Psoas muscle (tissue), 8 donors: ENCODE measurements around the gene PHLDA3. TPM values are rescaled to one million over a fixed set of nuclear protein-coding genes. Genes with fewer than 3 reads are reported as not detected.
A peak's percentile ranks its signal among the peaks of the same experiment; 100 is the strongest.

Experiments
- ATAC-seq, 4 donors: fragments of 200-7000 bp; cut with Tn5 transposase; one replicate each; pipeline ENCODE4 v1.9.1; 2020; ENCODE audit warnings: moderate library complexity in 3 of 4, mild to moderate bottlenecking in 2 of 4
- DNase-seq, 2 donors: peaks; one replicate each; pipeline ENCODE4 v3.0.0-alpha.2; 2020
- H3K27ac ChIP-seq: fragments of 200-600 bp; one replicate; pipeline ENCODE4 v1.8.0; 2022
- H3K27me3 ChIP-seq, 3 donors: fragments of 200-600 bp in 1 of 3; one replicate each; pipeline versions ENCODE4 v1.6.1 to v1.8.0; 2013 to 2022; ENCODE audit warnings: low read length in 2 of 3, mild to moderate bottlenecking in 2 of 3, moderate library complexity in 1 of 3; ENCODE audit not compliant: insufficient read depth in 3 of 3
- H3K36me3 ChIP-seq, 2 donors: fragments of 200-600 bp in 1 of 2; one replicate each; pipeline versions ENCODE4 v1.6.1 to v1.8.0; 2013 to 2022; ENCODE audit warnings: low read depth in 1 of 2, mild to moderate bottlenecking in 1 of 2, moderate library complexity in 1 of 2; ENCODE audit not compliant: insufficient read depth in 1 of 2
- H3K4me1 ChIP-seq: fragments of 200-600 bp; one replicate; pipeline ENCODE4 v1.8.0; 2022
- H3K4me3 ChIP-seq: fragments of 200-600 bp; one replicate; pipeline ENCODE4 v1.8.0; 2022; ENCODE audit warnings: mild to moderate bottlenecking
- H3K9me3 ChIP-seq: fragments of 200-600 bp; one replicate; pipeline ENCODE4 v1.8.0; 2022
- WGBS, 3 donors: extraction: QIAGEN DNeasy Blood & Tissue Kit; methylation state at CpG; one replicate each; pipeline versions ENCODE4 v1.1.6 to v1.1.7; 2013; 5-methylcytosine and 5-hydroxymethylcytosine counted together
- intact Hi-C, 2 donors: fragments of 100-400 bp; cut with DNase I; formaldehyde crosslinking; loops; one replicate each; pipeline versions ENCODE4 v1.11.0 to v1.14.2; 2022
- polyA plus RNA-seq, 3 donors: library from polyadenylated mRNA; stranded (reverse); fragments of 200-250 nt; gene quantifications; one replicate each; pipeline ENCODE4 v1.2.3, GENCODE V29; 2013
- total RNA-seq, 4 donors: library from RNA; stranded (reverse); fragmentation: NEBNext Ultra II Directional in 2 of 4; extraction: Animal tissue kit (Norgen Biotek cat#: 25700) in 2 of 4; gene quantifications; one replicate each; pipeline versions ENCODE4 v1.2.1 to v1.2.4, GENCODE V29; 2021 to 2023
- TF ChIP-seq, protein P1 (sequence below): fragments of 200-600 bp; IDR thresholded peaks from one replicate; pipeline ENCODE4 v1.8.0; 2022; ENCODE audit warnings: antibody characterized with exemption
- donor health status: healthy with polysubstance abuse.
- donor health status: DM: no; HTN: no; CAD: no; lungs with moderate emphysema.
- donor health status: Bipolar disorder and iron deficiency.
- donor health status: healthy.
- donor health status: DM: yes; HTN: yes; CAD: no.
- donor health status: DM: no; HTN: no; CAD: no.
- donor health status: DM: no; HTN: no; CAD: no.
- donor health status: DM: yes; HTN: yes; CAD: no.

The PHLDA3 gene
- total and polyA plus RNA-seq, 7 donors: 41.8 to 116 (median 62.4) TPM

DNA sequence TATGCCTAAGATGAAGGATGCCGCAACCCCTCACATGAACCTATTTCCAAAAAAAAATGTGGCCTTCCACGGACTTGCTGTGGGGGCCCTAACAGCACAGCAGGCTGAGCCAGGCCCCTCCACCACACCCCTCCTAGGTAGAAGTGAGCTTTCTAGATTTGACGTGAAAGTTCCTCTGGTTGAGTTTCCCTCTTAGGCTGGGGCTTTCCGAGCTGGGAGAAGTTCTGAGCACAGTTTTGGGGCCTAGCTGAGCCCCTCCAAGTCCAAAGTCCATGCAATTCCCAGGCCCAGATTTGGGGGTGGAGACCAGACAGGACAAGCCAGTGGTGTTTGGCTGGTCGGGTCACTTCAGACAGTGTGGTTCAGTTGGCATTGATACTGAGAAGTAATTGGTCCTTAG, 13.8 kb upstream of the PHLDA3 start:
- no peak for DNase-seq
- Histone ChIP-seq H3K36me3 (peaks cover 0 to 26% of the 10 kb centered on the region in 2 donors), H3K27ac (no peak overlapping the region), H3K27me3 (no peaks in the 10 kb centered on the region), H3K4me3 (no peak overlapping the region), H3K9me3 (no peaks in the 10 kb centered on the region), H3K4me1 (peaks cover 23% of the 10 kb centered on the region)
- TF ChIP-seq, protein P1, sequence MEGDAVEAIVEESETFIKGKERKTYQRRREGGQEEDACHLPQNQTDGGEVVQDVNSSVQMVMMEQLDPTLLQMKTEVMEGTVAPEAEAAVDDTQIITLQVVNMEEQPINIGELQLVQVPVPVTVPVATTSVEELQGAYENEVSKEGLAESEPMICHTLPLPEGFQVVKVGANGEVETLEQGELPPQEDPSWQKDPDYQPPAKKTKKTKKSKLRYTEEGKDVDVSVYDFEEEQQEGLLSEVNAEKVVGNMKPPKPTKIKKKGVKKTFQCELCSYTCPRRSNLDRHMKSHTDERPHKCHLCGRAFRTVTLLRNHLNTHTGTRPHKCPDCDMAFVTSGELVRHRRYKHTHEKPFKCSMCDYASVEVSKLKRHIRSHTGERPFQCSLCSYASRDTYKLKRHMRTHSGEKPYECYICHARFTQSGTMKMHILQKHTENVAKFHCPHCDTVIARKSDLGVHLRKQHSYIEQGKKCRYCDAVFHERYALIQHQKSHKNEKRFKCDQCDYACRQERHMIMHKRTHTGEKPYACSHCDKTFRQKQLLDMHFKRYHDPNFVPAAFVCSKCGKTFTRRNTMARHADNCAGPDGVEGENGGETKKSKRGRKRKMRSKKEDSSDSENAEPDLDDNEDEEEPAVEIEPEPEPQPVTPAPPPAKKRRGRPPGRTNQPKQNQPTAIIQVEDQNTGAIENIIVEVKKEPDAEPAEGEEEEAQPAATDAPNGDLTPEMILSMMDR: no peak
- ATAC-seq: no peak
- WGBS, 3 donors: 74 to 80% (median 79%) methylated on average over 5 of the region's 5 CpGs
- intact Hi-C loops: loop anchor here (1.0 to 5.0 kb wide), 3 partner anchors 26 to 35 kb away; no protein-coding TSS in a partner anchor

- Histone ChIP-seq H3K27me3 (no peaks in the 10 kb centered on the region), H3K9me3 (no peaks in the 10 kb centered on the region), H3K4me3 (peak overlapping the region; percentile 51), H3K27ac (peak overlapping the region; percentile 83), H3K4me1 (peaks cover 23% of the 10 kb centered on the region), H3K36me3 (peaks cover 0 to 19% of the 10 kb centered on the region in 2 donors)
- intact Hi-C loops: loop anchor here (1.0 to 5.0 kb wide), 5 partner anchors 25 to 35 kb away; no protein-coding TSS in a partner anchor
- whole genome bisulfite sequencing, 3 donors: 12 to 25% (median 17%) methylated on average over 34 to 35 of the region's 35 CpGs
- ATAC-seq (peak; percentile 67 to 77 (median 74)), DNase-seq (peak; percentile 87 to 92)
- TF ChIP-seq, protein P1: peak; percentile 82
Measured at GRCh38 chr1:201481761-201482493, 12.9 kb upstream of the PHLDA3 start.

DNA sequence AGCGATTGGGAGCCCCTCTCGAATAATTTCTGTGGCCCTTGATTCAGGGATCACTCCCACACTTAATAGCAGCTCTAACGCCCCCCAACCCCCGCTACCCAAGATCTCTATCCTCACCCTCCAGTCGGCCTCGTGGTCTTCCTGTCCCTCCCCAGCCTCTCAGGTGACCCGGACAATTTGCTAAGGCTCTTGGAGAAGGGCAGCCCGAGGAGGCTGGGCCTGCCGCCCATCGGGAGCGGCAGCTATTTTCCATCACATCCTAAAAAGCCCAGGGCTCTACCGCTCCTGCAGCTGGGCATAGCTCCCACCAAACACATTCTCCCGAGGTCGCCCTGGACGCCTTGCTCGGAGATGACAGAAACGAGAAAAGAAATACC, 12.0 kb upstream of the PHLDA3 start:
- Histone ChIP-seq H3K36me3 (peaks cover 0 to 11% of the 10 kb centered on the region in 2 donors), H3K4me3 (peak overlapping the region; percentile 51), H3K4me1 (peaks cover 23% of the 10 kb centered on the region), H3K27ac (peak overlapping the region; percentile 83), H3K27me3 (no peaks in the 10 kb centered on the region), H3K9me3 (no peaks in the 10 kb centered on the region)
- intact Hi-C loops: loop anchor here (2.0 to 5.0 kb wide), 3 partner anchors 24 to 34 kb away; no protein-coding TSS in a partner anchor
- TF ChIP-seq, protein P1: no peak
- DNase-seq (no peak), ATAC-seq (peak; percentile 0 to 23 (median 9))
- WGBS, 3 donors: 8 to 22% (median 10%) methylated on average over 15 to 17 of the region's 17 CpGs

GRCh38 chr1:201480231-201481003, 11.4 kb upstream of the PHLDA3 start:
- Histone ChIP-seq H3K4me1 (peaks cover 23% of the 10 kb centered on the region), H3K27me3 (peaks cover 0 to under 1% (median 0%) of the 10 kb centered on the region in 3 donors), H3K36me3 (peaks cover 0 to 6% of the 10 kb centered on the region in 2 donors), H3K27ac (peak overlapping the region; percentile 83), H3K4me3 (peak overlapping the region; percentile 51), H3K9me3 (no peaks in the 10 kb centered on the region)
- TF ChIP-seq, protein P1: peak; percentile 24
- WGBS, 3 donors: 2 to 4% (median 2%) methylated on average over 30 to 37 of the region's 37 CpGs
- intact Hi-C loops: loop anchor here (2.0 to 5.0 kb wide), 3 partner anchors 24 to 33 kb away; no protein-coding TSS in a partner anchor
- ATAC-seq (peak; percentile 85 to 87 (median 86)), DNase-seq (peak; percentile 88 to 89)
